Body of pancreas (tissue), 4 donors: ENCODE data around the gene NOSTRIN.

Experiments
- CTCF ChIP-seq, 7 experiments: fragments of 450-650 bp in 4 of 7; fragments of 200-600 bp in 3 of 7; sonication (generic) in 3 of 7; IDR thresholded peaks; one replicate each; pipeline ENCODE4 v1.5.1; 2016 to 2019; ENCODE audit warnings: antibody characterized with exemption in 7 of 7
- POLR2A ChIP-seq, 3 donors: fragments of 450-650 bp; IDR thresholded peaks; one replicate each; pipeline ENCODE4 v1.6.1; 2016; ENCODE audit warnings: antibody characterized with exemption in 3 of 3, mild to moderate bottlenecking in 2 of 3

- TF ChIP-seq POLR2A (IDR thresholded peaks at IDR 0.05) (no peak), CTCF (IDR thresholded peaks at IDR 0.05) (no peak)
Observed at GRCh38 chr2:168814046-168814445, 11.6 kb downstream of the NOSTRIN start.
